ENCODE data around the gene DONSON.
"Not testable (repeated sequence)": the region's sequence is repeated elsewhere in the genome, so short reads cannot be mapped to it uniquely, and the experiment has no call there.

DONSON gene

GRCh38 chr21:33588485-33589335 lies at the start of gene DONSON:
DONSON (minus strand) TSS chr21:33588684; CDS start chr21:33588641, 43 bp downstream.
- peak; percentile 79 to 89 for DNase-seq

GRCh38 chr21:33634254-33634653 lies 45.8 kb upstream of the DONSON start:
- no peak for DNase-seq

- not testable (repeated sequence) for DNase-seq
Observed at GRCh38 chr21:33626151-33626550, 37.7 kb upstream of the DONSON start.

GRCh38 chr21:33622253-33622652 lies 33.8 kb upstream of the DONSON start:
- DNase-seq, result no peak

GRCh38 chr21:33619726-33620125 lies 31.2 kb upstream of the DONSON start:
- DNase-seq, result no peak

- no peak for DNase-seq
Observed at GRCh38 chr21:33618407-33618806, 29.9 kb upstream of the DONSON start.

GRCh38 chr21:33617565-33617964 lies 29.1 kb upstream of the DONSON start:
- not testable (repeated sequence) for DNase-seq

- no peak for DNase-seq
Observed at GRCh38 chr21:33611006-33611744, 22.7 kb upstream of the DONSON start.

GRCh38 chr21:33608559-33608958 lies 20.1 kb upstream of the DONSON start:
- DNase-seq, result no peak

- DNase-seq, result no peak
Observed at GRCh38 chr21:33598051-33598450, 9.6 kb upstream of the DONSON start.

GRCh38 chr21:33587792-33588484 lies 546 bp downstream of the DONSON start:
- peak in 1 of 2 experiments; percentile 15 for DNase-seq

- no peak for DNase-seq
Observed at GRCh38 chr21:33586927-33587326, 1.6 kb downstream of the DONSON start.

- no peak for DNase-seq
Observed at GRCh38 chr21:33584455-33584854, 4.0 kb downstream of the DONSON start.

GRCh38 chr21:33578959-33579542 lies 9.4 kb downstream of the DONSON start:
- DNase-seq, result no peak

GRCh38 chr21:33578214-33578613 lies 10.3 kb downstream of the DONSON start:
- no peak for DNase-seq

- not testable (repeated sequence) for DNase-seq
Observed at GRCh38 chr21:33576741-33577141, 11.7 kb downstream of the DONSON start.

- no peak for DNase-seq
Observed at GRCh38 chr21:33572350-33572749, 16.1 kb downstream of the DONSON start.

- no peak for DNase-seq
Observed at GRCh38 chr21:33569991-33570390, 18.5 kb downstream of the DONSON start.

GRCh38 chr21:33568448-33568847 lies 20.0 kb downstream of the DONSON start:
- DNase-seq, result no peak

GRCh38 chr21:33567914-33568313 lies 20.6 kb downstream of the DONSON start:
- no peak for DNase-seq

- DNase-seq, result no peak
Observed at GRCh38 chr21:33566514-33566913, 22.0 kb downstream of the DONSON start.

GRCh38 chr21:33562389-33562788 lies 26.1 kb downstream of the DONSON start:
- DNase-seq, result no peak

- DNase-seq, result no peak
Observed at GRCh38 chr21:33561373-33561772, 27.1 kb downstream of the DONSON start.

Measured in stimulated activated CD4-positive, alpha-beta T cell treated with anti-CD3 and anti-CD28 coated beads, Interleukin-4, amount 100 ng/mL, for 4 hours (primary cell).